GM19463 (cell line): ENCODE measurements around the gene LRRC15.

Source experiments
- ATAC-seq: cut with Tn5 transposase; IDR thresholded peaks from one replicate; pipeline ENCODE4 v1.9.1; 2021; ENCODE audit warnings: mild to moderate bottlenecking, moderate library complexity; ENCODE audit not compliant: unreplicated experiment

LRRC15 gene

DNA sequence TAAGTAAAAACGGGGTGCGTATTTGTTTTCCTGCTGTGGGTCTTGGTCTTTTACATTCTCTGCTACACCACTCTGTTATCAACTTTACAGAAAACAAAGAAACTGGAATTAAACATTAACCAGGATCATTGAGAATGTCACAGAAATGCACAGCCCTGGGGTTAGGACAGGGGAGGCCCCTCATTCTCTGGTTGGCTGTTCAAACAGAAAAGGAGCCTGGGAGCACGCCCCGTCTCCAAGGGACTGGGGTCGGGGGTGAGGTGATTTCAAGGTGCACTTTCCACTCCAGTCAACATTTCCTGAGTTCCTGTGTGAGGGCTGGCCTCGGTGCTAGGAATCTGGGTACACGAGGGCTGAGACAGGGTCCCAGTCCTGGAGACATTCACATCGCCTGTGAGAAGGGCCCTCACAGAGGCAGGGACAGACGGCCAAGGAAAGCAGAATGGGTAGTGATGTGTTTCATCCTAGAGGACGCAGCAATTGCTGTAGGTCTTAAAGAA, 48.7 kb downstream of the LRRC15 start:
- ATAC-seq: no peak

DNA sequence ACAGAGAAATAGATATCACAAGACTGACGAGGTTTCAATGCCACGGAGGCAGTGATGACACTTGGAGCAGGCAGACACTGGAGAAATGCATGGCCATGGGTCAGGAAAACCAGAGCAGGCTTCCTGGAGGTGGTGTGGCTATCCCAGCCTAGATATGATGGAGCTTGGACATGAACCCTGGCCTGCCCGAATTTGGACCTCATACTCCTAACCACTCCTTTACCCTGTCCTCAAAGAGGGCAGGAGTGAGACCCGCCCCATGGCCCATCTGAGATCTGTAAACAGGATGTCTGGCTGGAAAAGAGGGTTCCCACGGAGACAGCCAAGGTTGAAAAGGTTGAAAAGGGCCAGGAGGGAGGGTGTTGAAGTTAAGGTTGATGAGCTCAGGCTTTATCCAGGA, 49.4 kb downstream of the LRRC15 start:
- no peak for ATAC-seq

DNA sequence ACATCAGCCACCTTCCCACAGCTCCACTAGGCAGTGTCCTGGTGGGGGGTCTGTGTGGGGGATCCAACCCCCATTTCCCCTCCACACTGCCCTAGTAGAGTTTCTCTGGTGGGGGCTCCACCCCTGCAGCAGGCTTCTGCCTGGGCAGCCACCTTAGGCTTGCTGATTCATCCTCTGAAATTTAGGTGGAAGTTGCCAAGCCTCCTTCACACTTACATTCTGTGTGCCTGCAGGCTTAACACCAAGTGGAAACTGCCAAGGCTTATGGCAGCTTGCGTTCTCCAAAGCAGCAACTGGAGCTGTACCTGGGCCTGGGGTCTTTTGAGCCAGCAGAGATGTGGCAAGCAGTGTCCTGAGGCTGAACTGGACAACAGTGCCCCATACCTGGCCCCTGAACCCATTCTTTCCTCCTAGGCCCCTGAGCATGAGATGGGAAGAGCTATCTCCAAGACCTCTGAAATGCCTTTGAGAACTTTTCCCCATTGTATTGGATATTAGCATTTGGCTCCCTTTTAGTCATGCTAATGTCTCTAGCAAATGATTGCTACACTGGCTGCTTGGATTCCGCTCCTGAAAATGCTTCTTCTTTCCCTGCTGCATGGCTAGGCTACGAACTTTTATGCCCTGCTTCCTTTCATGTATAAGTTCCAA, 50.9 kb downstream of the LRRC15 start:
- no peak for ATAC-seq

DNA sequence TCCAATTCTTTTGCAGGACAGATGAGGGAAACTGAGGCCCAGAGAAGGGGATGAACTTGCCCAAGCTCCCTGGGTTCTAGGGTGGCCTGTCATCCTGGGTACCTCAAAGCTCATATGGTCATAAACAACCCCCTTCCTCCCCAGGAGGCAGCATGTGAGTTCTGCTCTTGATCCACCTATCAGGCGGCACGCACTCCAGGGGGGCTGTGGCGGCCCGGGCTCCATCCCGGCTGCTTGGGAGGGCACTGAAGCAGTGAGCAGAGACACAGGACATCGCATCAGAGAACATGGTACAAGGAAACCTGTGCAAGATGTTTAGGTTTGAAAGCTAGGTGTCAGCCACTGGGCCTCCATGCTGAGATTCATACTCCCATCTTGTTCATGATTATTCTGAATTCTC, 52.6 kb downstream of the LRRC15 start:
- no peak for ATAC-seq

DNA sequence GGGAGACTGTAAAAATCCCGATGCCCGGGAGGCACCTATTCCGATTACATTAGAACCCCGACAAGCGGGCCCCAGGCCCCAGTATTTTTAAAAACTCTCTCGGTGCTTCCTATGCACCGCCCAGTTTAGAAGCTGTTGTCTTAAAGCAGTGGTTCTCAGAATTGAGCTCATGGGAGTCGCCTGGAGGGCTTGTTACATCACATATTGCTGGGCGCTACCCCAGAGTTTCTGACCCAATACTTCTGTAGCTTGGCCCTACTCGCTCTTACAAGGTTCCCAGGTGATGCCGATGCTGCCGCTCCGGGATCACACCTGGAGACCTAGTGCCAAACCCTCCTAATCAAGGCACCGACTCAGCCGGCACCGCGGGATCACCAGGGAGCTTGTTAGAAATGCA, 53.6 kb downstream of the LRRC15 start:
- peak; percentile 15 for ATAC-seq

DNA sequence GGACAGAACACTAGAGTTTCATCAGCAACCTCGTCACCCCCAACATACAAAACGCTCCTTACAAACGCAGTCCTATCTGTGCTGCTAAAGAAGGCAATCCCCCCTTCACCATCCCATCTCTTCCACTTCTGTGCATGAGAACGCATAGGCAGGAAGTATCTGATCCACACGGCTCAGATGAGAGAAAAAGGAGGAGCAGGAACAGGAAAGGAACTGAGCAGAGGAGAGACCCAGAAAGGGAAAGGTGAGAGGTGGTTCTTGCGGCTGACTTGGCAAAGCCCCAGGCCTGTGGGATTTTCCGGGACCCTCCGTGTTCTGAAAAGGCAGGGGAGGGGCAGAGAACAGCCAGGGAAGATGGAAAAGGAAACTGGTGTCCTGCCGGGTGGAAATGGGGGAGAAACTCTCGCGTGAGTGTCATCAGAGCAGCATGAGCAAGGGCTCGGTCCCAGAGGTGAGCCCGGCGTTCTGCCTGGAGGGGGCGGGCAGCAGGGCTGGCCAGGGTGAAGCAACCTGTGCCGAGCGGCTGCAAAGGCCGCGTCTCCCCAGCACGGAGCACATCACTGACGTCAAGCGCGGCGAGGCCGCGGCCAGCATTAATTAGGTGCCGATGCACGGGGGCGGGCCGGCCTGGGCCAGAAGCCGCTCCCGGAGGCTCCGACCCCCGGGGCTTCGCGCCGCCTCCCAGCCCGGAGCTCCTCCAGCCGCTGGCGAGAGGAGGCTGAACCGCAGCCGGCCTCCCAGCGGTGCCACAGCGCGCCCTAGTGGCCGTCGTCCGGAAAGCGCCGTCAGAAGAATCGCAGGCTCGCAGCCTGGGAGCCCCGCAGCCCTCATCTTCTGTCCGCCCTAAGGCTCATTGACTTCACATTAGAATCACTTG, 54.2 kb downstream of the LRRC15 start:
- ATAC-seq: peak; percentile 82

DNA sequence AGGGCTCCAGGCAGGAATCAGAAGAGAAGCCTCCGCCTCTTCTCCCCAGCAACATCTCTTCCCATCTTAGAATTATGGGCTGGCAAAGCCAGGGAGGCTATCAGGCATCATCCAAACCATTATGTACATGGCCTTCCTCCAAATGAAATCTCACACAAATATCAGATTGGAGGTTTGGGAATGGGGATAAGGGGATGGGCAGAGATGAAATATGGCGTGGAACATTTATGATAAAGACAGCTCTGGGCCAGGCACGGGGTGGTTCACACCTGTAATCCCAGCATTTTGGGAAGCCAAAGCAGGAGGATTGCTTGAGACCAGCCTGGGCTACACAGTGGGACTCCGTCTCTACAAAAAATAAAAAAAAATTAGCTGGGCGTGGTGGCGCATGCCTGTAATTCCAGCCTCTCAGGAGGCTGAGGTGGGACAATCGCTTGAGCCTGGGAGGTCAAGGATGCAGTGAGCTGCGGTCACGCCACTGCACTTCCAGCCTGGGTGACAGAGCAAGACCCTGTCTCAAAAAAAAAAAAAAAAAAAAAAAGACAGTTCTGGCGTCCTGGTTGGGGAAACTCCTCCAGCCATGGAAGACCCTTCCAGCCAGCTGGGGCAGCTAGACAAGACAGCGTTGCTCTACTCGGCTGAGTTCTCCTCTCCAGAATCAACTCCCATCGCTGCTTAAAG, 55.0 kb downstream of the LRRC15 start:
- no peak for ATAC-seq

DNA sequence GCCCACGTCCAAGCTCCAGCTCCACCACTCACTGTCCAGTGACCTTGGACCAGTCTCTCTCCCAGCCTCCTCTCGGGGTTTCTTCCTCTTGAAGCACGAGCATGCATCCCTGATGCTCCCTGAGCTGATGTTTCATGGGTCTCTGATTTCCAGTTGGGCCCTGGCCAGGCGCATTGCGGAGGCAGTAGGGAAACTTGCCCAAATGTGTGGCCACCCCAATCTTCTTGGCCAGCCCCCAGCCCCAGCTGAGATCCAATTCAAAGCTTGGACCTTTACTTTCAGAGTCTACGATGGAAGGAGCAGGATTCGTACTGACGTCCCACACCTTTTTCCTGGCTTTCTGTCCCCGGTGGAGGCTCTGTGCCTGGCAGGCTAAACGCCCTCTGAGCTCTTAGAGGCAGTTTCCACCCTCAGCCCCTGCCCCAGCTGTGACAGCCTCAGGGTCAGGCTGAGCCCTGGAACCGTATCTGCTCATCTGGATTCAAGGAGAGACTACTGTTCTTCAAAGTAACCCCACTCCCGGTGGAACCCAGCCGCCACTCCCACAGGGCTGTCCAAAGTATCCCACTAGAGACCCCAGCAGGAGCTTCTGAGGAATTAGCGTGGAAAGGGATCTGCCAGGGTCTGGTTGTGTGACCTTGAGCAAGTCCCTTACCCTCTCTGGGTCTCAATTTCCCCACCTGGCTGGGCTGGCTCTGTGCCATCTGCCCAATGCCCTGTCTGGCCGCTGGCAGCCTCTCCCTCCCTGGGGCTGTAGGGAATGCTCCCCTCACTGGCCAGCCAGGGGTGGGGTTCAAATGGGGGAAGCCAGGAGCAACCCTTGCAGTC, 55.8 kb downstream of the LRRC15 start:
- ATAC-seq: no peak

DNA sequence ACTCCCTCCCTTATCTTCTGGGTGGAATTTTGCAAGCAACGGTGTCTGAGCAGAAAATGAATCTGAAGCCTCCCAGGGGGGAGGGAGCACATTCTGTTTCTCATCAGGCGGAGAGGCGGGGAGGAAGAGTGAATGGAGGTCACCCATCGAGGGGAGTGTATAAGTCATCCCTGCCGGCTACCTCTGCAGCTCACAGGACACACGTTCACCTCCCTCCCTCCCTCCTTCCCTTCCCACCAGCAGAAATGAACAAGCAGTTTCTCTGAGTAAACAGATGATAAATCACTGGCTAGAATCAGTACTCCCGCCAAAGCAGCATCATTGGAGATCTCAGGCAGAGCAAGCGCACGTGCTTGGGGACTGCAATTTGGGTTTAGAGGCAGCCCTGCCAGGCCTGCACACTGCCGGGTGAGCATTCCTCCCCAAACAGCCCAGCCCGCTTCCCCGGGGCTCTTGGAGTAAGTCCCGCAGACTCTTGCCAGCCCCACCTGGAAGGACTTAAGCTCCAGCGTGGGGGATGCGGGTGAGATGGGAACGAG, 56.7 kb downstream of the LRRC15 start:
- no peak for ATAC-seq

DNA sequence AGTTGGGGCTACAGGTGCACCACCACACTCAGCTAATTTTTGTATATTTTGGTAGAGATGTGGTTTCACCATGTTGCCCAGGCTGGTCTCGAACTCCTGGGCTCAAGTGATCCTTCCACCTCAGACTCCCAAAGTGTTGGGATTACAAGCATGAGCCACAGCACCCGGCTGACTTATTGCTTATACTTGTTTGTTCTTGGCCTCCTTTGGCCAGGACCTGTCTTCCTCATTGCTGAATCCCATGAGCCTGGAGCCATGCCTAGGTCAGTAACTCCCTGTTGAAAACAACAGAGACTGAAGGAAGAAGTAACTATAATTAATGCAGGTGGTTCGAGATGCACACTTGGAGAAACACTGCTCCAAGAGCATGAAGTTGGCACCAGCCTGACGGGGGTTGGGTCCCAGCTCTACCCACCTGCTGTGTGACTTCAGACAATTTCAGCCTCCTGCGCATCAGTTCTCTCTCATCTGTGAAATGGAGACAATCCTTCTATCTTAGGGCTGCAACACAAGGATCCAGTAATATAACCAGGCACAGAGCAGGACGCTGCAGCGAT, 57.3 kb downstream of the LRRC15 start:
- no peak for ATAC-seq

DNA sequence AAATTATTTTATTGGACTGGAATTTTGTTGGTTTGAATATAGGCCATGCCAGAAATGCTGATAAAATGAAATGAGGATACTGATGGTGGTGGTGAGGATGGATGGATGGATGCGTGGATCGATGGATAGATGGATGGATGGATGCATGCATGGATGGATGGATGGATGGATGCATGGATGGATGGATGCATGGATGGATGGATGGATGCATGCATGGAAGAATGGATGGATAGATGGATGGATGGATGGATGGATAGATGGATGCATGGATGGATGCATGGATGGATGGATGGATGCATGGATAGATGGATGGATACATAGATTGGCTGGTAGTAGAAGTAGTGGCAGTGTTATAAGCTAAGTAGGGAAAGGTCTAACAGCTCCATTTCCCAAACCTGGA, 58.5 kb downstream of the LRRC15 start:
- no peak for ATAC-seq

DNA sequence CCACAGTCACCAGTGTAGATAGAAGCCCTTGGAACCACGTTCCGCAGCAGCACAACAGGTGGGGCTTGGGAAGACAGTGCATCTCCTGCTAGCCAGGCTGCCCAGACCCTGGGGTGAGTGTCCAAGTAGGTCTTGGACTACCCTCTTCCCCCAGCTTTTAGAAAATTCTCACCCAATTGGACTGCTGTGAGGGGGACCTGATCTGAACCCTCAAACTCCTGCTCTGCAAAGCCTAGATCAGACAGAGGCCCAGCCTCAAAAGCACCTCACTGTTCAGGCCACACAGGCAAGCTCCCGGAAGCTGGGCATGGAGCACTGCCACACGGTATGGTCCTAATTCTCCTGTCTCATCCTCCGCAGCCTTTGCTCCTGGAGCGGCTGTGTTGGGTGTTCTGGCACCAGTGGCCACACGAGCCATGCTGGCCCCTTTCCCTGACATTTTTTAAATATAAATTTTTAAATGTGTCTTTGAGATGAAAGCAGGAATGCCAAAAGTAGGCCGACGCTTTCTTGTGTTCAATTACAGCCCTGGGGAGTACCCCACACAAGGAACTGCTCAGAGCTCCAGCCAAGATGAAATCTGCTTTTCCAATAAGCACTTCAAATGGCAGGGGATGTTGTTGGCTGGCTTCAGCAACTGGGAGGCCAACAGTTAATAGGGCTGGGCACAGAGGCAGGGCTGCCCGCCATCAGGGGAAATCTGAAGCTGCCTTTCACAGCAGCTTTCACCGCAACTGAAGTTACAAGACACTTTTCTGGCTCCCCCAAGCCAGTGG, 59.3 kb downstream of the LRRC15 start:
- ATAC-seq: no peak

DNA sequence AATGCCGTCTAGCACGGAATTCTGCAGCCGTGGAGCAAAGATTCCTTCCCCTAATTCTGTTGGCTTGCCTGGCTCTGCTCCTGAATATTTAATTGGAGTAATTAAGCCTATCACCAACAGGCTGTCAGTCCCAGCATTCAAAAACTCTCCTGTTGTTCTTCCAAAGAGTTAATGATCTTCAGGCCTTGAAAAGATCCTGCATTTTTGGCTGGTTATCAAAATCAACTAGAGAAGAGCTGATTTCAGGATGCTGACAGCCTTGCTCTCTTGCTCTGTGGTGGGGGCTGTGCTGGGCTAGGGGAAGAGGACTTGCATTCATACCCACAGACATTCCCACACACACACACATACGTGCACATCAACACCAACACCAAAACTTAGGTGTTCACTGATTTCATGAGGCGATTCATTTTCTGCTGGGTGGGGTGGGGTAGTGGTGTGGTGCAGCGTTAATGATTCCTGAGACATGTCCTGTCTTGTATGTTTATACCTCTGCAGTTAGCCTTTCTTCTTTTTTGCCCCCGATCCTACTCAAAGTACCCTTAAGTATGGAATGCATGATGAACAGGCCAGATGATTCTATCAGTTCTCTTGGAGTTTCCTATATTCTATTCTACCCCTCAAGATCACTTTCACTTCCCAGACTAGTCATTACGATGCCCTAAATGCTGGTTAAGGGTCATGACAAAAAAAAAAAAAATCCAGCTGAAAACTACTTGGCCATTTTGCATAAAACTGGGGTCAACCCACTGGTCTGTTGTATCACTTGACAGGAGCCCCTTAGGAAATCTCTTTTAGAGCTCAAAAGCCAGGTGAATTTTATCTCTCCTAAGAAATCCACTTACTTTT, 60.7 kb downstream of the LRRC15 start:
- no peak for ATAC-seq

DNA sequence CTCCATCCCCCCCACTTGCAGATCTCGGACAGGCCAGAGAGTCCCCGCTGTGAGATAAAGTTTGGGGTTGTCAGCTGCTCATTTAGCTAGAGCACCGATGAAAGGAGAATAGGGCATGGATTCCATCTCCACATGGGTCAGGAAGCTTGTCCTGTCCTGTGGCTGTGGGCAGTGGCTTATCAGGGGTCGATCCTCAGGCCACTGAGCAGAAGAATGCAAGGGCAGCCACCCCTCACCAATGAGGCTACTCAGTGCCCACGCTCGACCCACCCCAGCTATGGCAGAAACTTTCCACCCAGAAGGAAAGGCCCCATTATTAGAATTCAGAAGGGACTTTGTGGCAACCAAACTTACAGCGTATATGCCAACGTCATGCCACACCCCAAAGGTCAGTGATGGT, 61.7 kb downstream of the LRRC15 start:
- ATAC-seq: no peak

DNA sequence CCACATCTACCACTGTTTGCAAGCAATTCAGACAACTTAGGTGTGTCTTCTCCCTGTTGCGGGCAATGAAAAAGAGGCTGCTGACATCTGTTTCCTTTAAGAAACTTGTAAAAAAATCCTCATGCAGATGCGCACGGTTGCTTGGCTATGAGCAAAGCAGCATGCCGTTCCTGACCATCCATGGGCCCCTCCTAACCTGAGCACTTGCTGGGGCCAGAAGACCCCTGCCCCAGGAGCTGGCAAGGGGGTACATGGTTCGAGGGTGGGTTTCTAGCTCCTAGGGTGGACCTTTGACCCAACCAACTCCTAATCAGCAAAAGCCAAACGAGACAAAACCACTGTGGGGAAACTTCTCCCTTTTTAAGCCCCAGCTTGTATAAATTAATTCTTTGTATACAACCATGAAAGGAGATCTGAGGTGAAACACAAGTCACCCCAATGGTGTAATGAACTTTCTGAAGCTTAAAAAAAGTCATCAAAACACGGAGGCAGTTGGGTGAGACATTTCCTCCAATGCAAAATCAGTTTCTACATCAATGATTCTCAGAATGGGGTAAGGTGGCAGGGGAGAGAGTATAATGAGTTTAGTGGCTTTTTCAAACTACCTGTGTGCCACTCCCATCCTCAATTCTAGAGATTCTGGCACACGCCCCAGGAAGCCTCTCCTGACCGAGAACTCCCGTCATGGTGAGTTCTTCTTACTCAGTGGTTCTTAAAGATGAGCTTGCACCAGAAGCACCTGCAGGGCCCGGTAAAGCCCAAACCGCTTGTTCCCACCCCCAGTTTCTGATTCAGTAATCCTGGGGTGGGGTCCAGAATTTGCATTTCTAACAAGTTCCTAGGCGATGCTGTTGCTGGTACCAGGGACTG, 62.5 kb downstream of the LRRC15 start:
- peak; percentile 41 for ATAC-seq

DNA sequence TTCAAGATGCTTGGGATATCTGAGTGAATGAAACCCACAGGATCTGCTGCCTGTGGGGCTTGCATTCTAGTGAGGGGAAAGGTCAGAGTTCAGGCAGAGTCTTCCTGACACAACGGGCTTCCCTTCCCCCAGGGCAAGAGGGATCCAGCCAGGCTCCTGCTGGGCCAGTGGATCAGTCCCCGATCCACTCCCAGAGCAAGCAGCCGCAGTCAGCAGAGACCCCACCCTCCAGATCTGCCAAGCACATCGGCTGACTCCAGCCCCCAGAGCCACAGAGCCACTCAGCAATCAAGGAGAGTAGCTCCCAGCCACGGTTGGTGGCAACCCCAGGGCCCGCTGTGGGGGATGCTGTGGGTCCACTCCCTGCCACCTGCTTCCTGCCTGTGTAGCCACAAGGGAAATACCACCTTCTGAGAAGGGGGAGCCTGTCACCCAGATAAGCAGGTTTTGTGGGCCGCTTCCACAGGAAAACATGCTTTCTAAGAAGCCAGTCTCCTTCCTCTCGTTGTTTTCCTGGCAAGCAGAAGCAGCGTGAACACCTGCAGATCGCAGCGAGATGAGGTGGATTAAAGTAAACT, 63.3 kb downstream of the LRRC15 start:
- ATAC-seq: peak; percentile 46
